ENCODE results near the gene XRCC1.
"Not testable (repeated sequence)": the region's sequence is repeated elsewhere in the genome, so short reads cannot be mapped to it uniquely, and the experiment has no call there.

The XRCC1 gene

DNA sequence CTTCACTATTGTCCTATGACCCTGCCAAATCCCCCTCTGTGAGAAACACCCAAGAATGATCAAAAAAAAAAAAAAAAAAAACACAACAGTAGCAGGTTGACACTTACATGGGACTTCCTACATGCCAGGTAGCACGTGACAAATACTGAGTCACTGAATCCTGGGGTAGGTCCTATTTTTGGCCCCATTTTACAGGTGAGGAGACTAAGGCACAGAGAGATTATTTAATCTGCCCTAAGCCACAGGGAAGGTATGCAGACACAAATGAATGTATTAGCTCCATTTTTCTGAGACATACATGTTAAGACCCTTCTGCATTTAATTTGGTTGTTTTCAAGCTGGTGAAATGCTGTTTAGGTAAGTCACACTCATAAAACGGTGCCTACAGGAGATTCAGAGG, 26.6 kb downstream of the XRCC1 start:
- ATAC-seq: no peak
- Mint-ChIP-seq H3K27ac (no peak overlapping the region), H3K9me3 (no peaks in the 10 kb centered on the region)

DNA sequence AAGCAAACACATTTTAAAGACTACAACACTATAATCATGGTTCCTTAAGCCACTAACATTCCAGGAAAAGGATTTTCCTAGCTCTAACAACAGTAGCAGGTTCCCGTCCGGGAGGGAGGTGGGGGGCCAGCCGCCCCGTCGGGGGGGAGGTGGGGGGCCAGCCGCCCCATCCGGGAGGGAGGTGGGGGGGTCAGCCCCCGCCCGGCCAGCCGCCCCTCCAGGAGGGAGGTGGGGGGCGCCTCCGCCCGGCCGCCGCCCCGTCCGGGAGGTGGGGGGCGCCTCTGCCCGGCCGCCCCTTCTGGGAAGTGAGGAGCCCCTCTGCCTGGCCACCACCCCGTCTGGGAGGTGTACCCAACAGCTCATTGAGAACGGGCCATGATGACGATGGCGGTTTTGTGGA, 27.4 kb downstream of the XRCC1 start:
- H3K4me3 Mint-ChIP-seq, H3K4me1 Mint-ChIP-seq, DNase-seq, H3K27me3 Mint-ChIP-seq, H3K27ac Mint-ChIP-seq, H3K9me3 Mint-ChIP-seq: not testable (repeated sequence)
- peak; percentile 40 for ATAC-seq

More for the DNA sequence above, 26.6 kb downstream of the XRCC1 start:
- no peaks in the 10 kb centered on the region for H3K27me3 Mint-ChIP-seq
- H3K4me3 Mint-ChIP-seq: no peak overlapping the region
- no peak for DNase-seq
- H3K4me1 Mint-ChIP-seq: no peaks in the 10 kb centered on the region

DNA sequence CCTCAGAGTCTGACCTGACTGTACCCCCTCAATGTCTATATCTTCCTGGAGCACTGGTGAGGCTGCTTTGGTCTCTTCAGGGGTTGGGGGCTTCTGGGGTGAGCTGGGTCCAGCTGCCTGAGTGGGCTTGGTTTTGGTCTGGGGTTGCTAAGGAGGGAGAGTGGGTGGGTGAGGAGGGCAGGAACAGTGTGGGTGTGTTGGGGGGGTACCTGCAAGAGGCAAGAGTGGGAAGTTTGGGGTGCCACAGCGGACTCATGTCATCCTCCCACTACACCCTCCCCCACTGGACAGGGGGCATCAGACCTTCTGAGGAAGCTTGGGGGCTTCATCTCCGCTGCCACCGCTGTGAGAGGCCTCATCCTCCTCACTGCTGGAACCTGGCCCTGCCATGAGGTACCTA, 28.7 kb downstream of the XRCC1 start:
- no peak for ATAC-seq
- Mint-ChIP-seq H3K4me3 (no peak overlapping the region), H3K27ac (peak overlapping the region; percentile 65), H3K4me1 (no peaks in the 10 kb centered on the region), H3K27me3 (no peaks in the 10 kb centered on the region), H3K9me3 (no peaks in the 10 kb centered on the region)
- DNase-seq: no peak

DNA sequence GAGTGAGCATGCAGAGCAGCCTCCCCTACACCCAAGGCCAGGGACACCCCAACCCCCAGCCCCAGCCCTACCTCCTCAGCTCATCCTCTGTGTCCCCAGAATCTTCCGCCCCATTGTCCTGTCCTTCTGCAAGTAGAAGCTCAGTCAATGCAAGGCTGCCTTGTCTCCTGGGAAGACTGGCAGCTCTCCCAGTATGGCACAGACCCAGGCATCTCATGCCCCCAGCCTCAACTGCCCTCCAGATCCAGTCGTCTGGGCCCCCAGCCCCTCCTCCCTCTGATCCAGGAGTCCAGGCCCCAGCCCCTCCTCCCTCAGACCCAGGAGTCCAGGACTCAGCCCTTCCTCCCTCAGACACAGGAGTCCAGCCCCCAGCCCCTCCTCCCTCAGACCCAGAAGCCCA, 29.3 kb downstream of the XRCC1 start:
- Mint-ChIP-seq H3K9me3 (no peaks in the 10 kb centered on the region), H3K4me3 (no peak overlapping the region)

DNA sequence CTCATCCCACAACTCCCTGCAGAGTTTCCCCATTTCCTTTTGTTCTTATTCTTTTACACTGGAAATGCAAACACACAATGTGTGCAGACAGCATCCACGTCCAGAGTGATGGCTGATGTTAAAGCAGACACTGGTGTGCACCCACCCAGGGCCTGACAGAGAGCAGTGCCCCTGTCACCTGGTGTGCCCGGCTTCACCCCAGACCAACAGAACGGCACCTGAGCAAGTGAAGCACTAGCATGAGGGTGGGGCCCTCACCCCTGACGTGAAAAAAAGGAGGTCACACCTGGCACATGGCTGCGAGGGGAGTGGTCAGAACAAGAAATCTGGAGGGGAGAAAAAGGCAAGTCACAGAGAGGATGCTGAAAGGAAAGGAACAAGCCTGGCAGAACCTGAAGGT, 30.1 kb downstream of the XRCC1 start:
- peak overlapping the region; percentile 12 to 87 for H3K27ac Mint-ChIP-seq
- DNase-seq (no peak), ATAC-seq (no peak)
- no peaks in the 10 kb centered on the region for H3K9me3 Mint-ChIP-seq
- no peak overlapping the region for H3K4me3 Mint-ChIP-seq
- no peaks in the 10 kb centered on the region for H3K27me3 Mint-ChIP-seq
- no peaks in the 10 kb centered on the region for H3K4me1 Mint-ChIP-seq

More for the DNA sequence above, 29.3 kb downstream of the XRCC1 start:
- peak overlapping the region in 1 of 2 donors; percentile 9 for H3K27ac Mint-ChIP-seq
- no peaks in the 10 kb centered on the region for H3K27me3 Mint-ChIP-seq
- ATAC-seq (no peak), DNase-seq (no peak)
- H3K4me1 Mint-ChIP-seq: no peaks in the 10 kb centered on the region

DNA sequence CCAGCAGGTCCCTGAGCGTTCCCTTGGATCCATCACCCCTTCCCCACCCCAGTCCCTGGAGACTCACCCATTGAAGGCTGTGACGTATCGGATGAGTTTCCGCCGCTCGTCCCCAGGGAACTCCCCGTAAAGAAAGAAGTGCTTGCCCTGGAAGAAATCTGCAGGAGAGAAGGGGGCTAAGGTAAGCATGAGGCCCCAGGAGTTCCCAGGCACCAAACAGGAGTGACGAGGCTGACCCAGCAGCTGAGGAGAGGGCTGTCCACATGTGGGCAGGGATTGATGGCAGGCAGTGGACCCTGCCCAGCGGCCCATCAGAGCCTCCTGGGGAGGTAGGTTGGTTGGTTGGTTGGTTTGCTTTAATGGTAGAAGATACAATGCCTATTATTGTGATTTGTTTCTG, 31.2 kb downstream of the XRCC1 start:
- Mint-ChIP-seq H3K9me3 (peaks cover 4 to 5% of the 10 kb centered on the region in 2 donors), H3K4me1 (no peaks in the 10 kb centered on the region), H3K27ac (peak overlapping the region in 1 of 2 donors; percentile 27), H3K27me3 (no peaks in the 10 kb centered on the region), H3K4me3 (no peak overlapping the region)
- no peak for DNase-seq
- ATAC-seq: no peak

DNA sequence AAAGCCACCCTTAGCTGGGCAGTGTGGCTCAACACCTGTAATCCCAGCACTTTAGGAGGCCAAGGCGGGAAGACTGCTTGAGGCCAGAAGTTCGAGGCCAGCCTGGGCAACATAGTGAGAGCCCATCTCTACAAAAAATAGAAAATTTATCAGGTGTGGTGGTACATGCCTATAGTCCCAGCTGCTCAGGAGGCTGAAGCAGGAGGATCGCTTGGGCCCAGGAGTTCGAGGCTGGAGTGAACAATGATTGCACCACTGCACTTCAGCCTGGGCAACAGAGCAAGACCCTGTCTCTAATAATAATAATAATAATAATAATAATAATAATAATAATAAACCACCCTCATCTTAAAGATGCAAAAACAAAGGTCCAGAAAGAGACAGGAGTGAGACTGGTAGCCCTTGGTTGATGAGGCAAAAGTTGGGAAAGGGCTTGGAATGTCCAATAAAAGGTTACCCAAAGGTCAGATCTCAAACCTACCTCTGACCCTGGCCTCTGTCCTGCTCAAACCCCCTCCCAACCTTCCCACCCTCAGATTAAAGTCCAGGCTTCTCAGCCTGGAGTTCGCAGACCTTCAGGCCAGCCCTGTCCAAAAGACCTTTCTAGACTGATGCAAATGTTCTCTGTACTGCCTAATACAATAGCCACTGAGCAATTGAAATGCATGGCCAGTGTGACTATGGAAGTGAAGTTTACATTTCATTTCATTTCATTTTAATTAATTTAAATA, 33.2 kb downstream of the XRCC1 start:
- no peaks in the 10 kb centered on the region for H3K4me1 Mint-ChIP-seq
- no peaks in the 10 kb centered on the region for H3K27me3 Mint-ChIP-seq
- DNase-seq (no peak), ATAC-seq (no peak)
- no peak overlapping the region for H3K4me3 Mint-ChIP-seq
- H3K27ac Mint-ChIP-seq: no peak overlapping the region
- peaks cover 6 to 13% of the 10 kb centered on the region in 2 donors for H3K9me3 Mint-ChIP-seq

DNA sequence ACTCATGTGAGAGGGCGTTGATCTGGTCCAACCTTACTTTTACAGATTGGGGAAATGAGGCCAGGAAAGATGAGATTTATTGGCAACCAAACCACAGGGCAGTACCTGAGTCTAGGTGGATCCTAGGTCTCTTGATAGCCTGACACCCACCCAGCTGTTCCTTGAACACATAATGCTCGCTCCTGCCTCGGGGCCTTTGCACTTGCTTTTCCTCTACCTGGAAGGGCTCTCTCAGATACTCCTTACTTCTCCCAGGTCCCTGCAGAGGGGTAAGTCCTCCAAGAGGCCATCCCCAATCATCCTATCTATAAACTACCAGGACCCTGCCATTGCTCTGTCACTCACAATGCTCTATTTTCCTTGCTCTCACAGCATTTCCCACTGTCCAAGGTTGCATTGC, 34.9 kb downstream of the XRCC1 start:
- ATAC-seq (no peak), DNase-seq (no peak)
- no peak overlapping the region for H3K27ac Mint-ChIP-seq

DNA sequence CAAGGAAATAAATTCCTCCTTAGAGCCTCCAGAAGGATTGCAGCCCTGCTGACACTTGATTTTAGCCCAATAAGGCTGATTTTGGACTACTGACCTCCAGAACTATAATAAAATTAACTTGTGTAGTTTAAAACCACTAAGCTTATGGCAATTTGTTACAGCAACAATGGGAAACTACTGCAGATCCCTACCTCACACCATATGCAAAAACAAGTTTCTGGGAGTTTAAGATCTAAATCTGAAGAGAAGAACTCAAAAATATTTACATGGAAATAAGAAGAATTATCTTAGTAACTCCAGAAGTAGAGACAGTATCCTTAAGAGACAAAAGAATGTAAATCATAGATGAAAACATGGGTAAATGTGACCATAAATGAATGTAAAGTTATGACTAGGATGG, 36.4 kb downstream of the XRCC1 start:
- no peak for DNase-seq
- H3K4me1 Mint-ChIP-seq: peaks cover 14% of the 10 kb centered on the region
- ATAC-seq: no peak
- H3K4me3 Mint-ChIP-seq: no peak overlapping the region
- H3K27me3 Mint-ChIP-seq: no peaks in the 10 kb centered on the region
- peaks cover 6 to 13% of the 10 kb centered on the region in 2 donors for H3K9me3 Mint-ChIP-seq
- H3K27ac Mint-ChIP-seq: no peak overlapping the region

More for the DNA sequence above, 34.9 kb downstream of the XRCC1 start:
- no peak overlapping the region for H3K4me3 Mint-ChIP-seq
- peaks cover 3% of the 10 kb centered on the region for H3K4me1 Mint-ChIP-seq
- peaks cover 6 to 13% of the 10 kb centered on the region in 2 donors for H3K9me3 Mint-ChIP-seq
- H3K27me3 Mint-ChIP-seq: no peaks in the 10 kb centered on the region

DNA sequence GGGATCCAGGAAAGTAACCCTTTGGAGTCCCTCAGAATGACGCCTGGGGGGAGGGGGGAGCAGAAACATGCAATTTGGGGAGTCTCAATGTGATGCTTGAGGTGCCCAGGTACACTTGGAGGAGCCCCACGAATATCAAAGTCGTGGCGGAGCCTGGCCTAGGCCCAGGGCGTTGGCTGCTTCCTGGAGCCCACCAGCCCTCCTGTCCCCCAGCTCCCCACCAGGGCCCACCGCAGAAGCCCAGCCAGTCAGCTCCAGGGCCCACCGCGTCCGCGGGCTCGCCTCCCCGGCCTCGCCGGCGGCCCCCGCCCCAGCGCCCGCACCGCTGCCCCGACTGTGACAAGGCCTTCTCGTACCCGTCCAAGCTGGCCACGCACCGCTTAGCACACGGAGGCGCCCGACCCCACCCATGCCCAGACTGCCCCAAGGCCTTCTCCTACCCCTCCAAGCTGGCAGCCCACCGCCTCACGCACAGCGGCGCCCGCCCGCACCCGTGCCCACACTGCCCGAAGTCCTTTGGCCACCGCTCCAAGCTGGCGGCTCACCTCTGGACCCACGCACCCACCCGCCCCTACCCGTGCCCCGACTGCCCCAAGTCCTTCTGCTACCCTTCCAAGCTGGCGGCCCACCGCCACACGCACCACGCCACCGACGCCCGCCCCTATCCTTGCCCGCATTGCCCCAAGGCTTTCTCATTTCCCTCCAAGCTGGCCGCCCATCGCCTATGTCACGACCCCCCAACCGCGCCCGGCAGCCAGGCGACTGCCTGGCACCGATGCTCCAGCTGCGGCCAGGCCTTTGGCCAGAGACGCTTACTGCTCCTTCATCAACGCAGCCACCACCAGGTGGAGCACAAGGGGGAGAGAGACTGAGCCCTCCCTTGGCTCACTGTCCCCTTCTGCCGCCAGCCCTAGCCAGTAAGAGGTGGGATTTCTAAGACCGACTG, 40.2 kb downstream of the XRCC1 start:
- Mint-ChIP-seq H3K9me3 (peaks cover 6 to 13% of the 10 kb centered on the region in 2 donors), H3K27ac (peak overlapping the region; percentile 10 to 56), H3K27me3 (no peaks in the 10 kb centered on the region), H3K4me1 (peaks cover 30% of the 10 kb centered on the region), H3K4me3 (peak overlapping the region in 1 of 2 donors; percentile 10)
- DNase-seq: peak in 1 of 2 donors; percentile 28
- no peak for ATAC-seq

DNA sequence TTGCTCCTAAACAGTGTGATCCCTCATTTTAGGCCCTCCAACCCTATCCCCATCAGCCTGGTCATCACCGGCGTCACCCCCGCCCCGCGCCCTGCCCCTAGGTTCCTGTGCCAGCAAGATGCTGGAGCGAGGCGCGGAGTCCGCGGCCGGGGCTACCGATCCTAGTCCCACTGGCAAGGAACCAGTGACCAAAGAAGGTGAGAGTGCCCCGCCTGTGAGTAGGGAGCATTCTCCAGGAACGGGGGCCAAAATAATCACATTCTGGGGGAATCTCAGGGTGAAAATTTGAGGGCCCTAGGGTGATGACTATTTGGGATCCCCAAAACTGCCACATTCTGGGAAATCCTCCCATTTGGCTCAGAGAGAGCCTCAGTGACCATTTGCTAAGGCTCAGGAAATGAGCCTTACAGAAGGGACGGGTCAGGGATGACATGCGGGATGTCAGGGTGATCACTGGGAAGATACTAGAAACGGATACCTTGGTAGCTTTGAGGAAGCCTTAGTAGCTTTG, 41.0 kb downstream of the XRCC1 start:
- ATAC-seq (no peak), DNase-seq (no peak)
- Mint-ChIP-seq H3K4me3 (peak overlapping the region; percentile 87 to 88), H3K9me3 (peaks cover 5 to 11% of the 10 kb centered on the region in 2 donors), H3K27me3 (no peaks in the 10 kb centered on the region), H3K27ac (peak overlapping the region in 1 of 2 donors; percentile 81), H3K4me1 (peaks cover 30% of the 10 kb centered on the region)

DNA sequence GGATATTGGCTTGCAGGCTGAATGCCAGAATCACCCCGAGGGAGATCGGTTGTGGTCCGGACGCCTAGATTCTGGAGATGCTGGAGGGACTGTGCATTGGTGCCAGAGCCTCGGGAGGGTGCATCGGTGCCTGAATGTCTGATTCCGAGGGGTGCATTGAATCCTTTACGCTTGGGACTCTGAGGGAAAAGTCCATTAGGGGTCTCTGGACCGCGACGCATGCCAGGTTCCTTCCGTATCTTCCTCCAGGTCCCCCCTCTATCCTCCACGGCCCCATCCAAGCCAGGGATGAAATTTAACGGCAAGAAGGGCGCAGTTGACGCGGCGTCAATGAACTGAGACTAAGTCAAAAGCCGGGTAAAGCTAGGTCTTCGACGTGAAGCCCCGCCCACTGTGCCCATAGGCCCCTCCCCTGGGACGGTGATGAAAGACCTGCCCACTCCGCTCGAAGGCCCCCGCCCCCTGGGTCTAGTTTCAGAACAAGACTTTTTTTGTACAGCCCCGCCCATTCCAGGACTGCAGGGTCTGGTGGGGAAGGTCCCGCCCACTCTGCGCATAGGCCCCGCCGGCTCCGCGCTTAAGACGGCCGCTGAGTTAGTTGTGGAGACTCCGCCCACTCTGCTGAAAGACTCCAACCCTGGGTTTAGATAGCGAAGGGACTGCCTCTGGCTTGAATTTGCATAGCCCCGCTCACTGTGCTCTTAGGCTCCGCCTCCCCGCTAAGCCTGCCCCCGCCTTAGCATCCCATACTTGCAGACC, 41.6 kb downstream of the XRCC1 start:
- Mint-ChIP-seq H3K27ac (peak overlapping the region; percentile 94 to 95), H3K9me3 (peaks cover 0 to 5% of the 10 kb centered on the region in 2 donors), H3K27me3 (no peaks in the 10 kb centered on the region), H3K4me3 (peak overlapping the region; percentile 87 to 88), H3K4me1 (peaks cover 30% of the 10 kb centered on the region)
- peak; percentile 98 for DNase-seq
- peak; percentile 81 for ATAC-seq

DNA sequence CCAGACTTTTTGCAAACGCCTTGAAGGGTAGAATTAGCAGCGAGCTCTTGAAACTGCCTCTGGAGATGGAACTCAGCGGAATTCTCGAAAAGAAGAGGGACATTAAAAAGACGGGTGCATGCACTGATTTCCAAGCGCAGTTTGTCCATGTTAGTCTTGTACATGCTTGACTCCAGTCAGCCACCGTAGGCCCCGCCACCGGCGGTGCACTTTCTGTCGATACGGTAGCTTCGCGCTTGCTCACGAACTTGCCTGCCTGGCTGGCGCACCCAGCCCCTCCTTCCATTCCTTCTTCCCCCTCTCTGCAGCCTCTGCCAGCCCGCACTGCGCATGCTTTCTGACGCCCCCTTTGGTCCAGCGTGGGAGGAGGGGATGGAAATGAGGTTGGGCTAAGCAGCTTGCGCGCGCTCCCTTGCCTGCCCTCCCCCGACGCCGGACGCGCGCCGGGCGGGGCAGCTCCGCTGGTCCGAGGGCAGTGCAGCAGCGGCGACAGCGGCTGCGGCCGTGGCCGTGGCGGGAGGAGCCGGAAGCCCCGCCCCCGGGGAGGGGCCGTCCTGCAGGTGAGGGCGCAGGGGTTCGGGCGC, 42.3 kb downstream of the XRCC1 start, which contains the start of gene ZNF575:
ZNF575 (plus strand) TSS at position 227 of the 584 bp plus-strand sequence. CDS start 1,235 bp downstream, outside the sequence.
- ATAC-seq: peak; percentile 75
- H3K4me3 Mint-ChIP-seq: peak within 1 kb of the TSS; percentile 87 to 88
- H3K4me1 Mint-ChIP-seq: peaks cover 33% of the 10 kb centered on the region
- H3K27ac Mint-ChIP-seq: peak within 1 kb of the TSS; percentile 94 to 96
- peak; percentile 94 for DNase-seq
- H3K9me3 Mint-ChIP-seq: no peaks in the 10 kb centered on the region
- H3K27me3 Mint-ChIP-seq: no peaks in the 10 kb centered on the region

DNA sequence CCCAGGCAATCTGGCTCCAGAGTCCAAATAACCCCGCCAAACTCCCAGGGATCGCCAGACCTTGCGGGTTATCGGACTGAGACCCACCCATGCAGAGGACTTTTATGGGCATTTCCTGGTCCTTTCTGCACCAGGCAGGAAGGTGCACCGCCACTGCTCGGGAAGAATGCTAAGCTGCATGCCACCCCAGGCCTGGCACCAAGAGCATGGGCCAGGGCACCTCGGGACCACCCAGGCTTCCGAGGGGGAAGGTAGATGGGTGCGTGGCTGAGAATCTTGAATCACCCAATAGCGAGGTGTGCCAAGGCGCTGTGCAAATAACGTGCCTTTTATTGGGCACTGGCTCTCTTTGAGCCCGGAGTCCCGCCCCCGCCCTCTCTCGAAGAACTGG, 42.8 kb downstream of the XRCC1 start:
- no peak for DNase-seq
- Mint-ChIP-seq H3K9me3 (no peaks in the 10 kb centered on the region), H3K4me3 (peak overlapping the region; percentile 87 to 88), H3K27me3 (no peaks in the 10 kb centered on the region), H3K27ac (peak overlapping the region; percentile 88 to 96), H3K4me1 (peaks cover 38% of the 10 kb centered on the region)
- peak; percentile 51 for ATAC-seq

Data from stimulated activated naive CD8-positive, alpha-beta T cell treated with anti-CD3 and anti-CD28 coated beads, Interleukin-15, amount 100 ng/mL, for 72 hours (primary cell).